HEK293T (cell line): ENCODE measurements around the gene NDUFV3.

Source experiments
- L3MBTL2 ChIP-seq: fragments of 450-650 bp; conservative IDR thresholded peaks from 2 replicates; pipeline ENCODE4 v1.6.1; 2016; ENCODE audit warnings: mild to moderate bottlenecking
- TARDBP ChIP-seq: fragments of 450-650 bp; IDR thresholded peaks from 2 replicates; pipeline ENCODE4 v1.6.1; 2016

DNA sequence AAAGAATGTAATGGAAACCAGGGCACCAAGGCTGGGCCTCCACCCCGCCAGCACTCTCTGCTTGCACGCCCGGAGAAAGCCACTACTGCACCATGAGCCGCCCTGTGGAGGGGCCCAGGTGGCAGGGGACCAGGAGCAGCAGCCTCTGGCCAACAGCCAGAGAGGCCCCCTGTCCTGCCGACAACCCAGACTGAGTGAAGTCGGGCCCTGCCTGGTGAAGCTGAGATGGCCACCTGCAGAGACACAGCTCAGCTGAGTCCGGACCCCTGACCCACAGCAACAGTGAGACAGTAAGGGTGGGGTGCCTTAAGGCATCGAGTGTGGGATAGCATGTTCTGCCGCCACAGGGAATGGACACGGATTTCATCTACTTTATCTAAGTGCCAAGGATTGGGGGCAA lies 42.6 kb upstream of the NDUFV3 start:
- no peak for TF ChIP-seq TARDBP
- TF ChIP-seq L3MBTL2: no peak
